Inflammatory macrophage treated with lipopolysaccharide for 4 hours (primary cell): ENCODE measurements around the gene DVL1.
"Not testable (repeated sequence)": the region's sequence is repeated elsewhere in the genome, so short reads cannot be mapped to it uniquely, and the experiment has no call there.

Experiments used
- DNase-seq: peaks from one replicate; pipeline ENCODE4 v3.0.0-alpha.2; 2020

Gene DVL1

DNA sequence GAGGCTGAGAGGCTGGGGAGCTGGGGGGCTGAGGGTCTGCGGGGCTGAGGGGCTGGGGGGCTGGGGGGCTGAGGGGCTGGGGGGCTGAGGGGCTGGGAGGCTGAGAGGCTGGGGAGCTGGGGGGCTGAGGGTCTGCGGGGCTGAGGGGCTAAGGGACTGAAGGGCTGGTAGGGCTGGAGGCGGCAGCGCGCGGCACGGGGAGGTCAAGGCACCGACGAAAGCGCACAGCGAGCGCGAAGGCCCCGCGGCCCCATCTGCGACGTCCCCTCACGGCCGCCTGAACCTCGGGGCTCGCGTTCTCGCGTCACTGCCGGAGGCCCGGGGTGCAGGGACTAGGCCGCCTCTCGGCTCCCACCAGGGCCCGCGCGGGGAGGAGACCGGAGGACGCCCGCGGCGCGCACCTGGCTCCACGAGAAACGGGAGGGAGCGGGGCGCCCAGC lies 25.1 kb downstream of the DVL1 start:
- no peak for DNase-seq

DNA sequence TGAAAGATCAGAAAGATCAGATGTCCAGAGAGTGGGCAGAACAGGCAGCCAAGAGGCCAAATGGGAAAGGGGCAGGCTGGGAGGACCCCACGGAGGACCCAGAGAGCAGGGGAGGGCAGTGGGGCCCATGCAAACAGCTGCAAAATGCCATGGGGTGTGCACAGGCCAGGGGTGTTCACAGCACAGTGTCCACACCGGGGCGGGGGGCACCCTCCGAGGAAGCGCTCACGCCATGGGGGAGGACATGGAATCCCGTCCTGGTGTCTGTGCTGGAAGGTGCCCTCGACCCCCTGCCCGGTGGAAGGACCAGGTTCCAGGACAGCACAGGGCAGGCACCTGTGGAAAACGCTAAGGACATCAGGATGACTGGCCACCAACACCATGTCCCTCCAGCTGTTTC lies 26.3 kb downstream of the DVL1 start:
- no peak for DNase-seq

DNA sequence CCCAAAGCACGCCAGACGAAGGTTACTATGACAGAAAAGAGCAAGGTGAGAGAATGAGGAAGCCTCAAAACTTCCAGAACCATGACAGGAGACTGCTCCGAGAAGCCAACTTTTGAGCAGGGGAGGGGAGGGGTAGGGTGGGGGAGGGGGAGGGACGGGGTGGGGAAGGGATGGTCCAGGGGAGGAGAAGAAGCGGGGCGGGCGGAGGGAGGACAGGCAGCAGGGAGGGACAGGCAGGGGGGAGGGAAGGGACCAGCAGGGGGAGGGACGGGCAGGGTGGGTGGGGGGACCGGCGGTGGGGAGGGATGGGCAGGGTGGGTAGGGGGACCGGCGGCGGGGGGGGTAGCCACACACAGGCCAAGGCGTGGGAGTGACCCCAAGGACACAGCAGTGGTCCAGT lies 26.8 kb downstream of the DVL1 start:
- no peak for DNase-seq

DNA sequence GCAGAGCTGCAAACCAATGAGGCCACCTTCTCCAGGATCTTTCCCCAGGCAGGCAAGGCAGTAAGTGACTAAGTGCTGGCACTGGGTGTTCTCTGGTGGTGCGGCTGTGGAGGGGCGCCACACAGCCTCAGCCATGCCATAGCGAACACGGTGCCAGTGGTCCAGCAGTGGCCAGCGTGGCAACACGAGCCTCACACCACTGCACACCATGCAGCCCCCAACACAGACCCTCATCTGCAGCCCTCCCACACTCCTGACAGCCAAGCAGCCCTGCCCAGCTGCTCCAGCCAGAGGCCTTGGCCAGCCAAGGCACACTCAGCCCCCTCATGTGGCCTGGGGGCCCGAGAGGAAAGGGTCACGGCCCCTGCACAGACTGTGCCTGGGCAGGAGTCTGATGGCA lies 27.7 kb downstream of the DVL1 start:
- DNase-seq: no peak

DNA sequence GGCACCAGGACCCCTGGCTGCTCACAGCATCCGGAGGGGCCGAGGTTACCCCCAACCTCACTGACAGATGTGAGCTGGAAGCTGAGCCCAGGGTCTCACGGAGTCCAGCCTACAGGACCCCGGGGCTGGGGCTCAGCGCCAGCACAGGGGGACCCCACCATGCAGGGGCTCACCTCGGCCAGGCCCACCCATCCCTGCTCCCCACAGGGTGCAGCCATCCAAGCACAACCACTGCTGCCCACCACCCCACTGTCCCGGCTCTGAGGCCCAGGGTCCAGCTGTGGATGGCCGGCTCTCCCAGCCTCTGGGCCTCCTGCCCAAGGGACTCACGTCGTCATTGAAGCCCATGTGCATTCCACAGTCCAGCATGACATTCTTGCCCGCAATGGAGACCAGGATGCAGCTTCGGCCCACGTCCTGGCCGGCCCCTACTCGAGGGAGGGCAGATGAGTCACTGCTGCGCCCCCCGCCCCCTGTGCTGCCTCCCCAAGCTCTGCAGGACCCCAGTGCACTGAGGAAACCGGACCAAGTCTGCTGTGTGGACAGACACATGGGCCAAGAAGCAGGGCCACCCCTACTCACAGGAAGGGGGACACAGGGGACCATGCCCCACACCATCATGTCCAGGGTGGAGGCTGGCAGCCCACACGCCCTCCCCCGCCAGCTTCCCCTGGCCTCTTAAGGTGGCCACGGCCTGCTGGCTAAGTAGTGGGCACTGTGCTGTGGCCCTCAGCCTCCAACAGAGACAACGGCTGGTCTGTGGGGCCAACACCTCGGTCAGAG lies 28.4 kb downstream of the DVL1 start:
- no peak for DNase-seq

DNA sequence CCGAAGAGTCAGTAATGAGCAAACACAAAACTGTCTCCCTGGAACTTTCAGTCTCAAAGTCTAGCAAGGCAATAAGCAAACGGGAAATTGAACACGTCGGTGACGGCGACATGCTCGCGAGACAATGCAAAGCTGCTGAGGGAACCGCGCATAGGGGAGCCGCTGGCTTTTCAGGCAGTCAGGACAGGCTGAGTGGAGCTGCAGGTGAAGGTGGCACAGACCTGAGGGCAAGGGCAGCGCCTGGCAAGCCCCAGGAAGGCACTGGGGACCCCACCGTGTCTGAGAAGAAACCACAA lies 29.6 kb downstream of the DVL1 start:
- DNase-seq: no peak

DNA sequence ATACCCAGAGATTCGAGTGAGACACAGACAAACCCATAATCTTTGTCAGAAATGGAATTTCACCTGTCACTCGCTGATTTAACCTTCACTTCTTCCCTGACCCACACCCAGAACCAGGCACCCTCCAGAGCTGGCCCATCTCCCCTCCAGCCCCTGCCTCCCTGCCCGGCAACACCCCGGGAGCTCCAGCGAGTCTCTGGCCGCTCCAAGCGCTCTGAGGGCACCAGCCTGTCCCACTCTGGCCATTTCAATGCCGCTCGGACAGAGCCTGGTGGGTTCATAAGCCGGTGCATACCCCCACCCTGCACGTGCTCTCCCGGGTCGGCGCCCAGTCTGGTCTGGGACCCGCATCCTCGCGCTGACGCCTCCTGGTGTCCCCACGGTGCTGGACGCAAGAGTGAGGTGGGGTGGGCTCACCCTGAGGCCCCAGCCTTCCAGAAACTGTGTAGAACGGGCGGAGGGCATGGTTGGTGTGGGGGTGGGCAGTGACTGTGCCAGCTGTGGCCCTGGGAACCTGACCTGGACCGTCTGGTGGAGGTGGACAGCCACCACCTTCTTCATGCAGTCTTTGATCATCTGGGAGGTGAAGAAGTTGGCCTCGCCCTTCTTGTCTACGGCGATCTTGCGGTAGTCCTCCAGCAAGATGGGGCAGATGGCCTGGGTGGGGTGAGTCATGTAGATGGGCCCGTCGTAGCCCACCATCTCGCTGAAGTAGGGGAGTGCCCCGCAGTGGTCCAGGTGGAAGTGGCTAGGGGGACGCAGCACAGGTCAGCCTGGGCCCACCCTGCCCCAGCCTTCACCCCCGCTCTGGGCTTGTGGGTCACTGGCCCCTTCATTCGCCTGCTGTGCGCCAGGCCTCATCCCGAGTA lies 30.2 kb downstream of the DVL1 start:
- no peak for DNase-seq

DNA sequence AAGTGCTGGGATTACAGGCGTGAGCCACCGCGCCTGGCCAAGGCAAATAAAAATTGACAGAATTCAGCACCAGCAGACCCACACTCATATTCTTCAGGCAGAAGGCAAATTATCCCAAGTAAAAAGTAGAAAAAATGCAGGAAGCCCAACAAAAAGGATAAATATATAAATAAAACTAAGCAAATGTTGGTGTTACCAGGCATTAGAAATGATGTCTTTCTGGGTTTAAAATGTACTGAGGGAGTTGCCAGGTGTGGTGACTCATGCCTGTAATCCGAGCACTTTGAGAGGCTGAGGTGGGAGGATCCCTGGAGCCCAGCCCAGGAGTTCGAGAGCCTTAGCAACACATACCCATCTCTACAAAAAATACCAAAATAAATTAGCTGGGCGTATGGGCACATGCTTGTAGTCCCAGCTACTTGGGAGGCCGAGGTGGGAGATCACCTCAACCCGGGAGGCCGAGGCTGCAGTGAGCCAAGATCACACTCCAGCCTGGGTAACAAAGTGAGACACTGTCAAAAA lies 31.0 kb downstream of the DVL1 start:
- no peak for DNase-seq

DNA sequence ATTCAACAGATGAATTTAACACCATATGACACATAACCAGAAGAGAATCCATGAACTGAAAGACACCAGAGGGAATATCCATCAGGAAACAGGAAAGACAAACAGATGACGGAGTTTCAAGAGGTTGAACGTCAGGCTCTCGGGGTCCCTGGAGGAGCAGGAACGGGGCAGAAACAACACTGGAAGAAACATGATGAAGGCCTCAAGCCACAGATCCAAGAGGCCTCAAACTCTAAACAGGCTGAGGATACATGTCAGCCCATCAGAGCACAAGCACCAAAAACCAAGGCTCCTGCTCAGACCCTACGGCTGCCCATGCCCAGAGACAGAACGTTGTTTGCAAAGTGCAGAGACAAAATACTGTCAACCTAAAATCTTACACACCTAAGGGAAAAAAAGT lies 31.8 kb downstream of the DVL1 start:
- DNase-seq: no peak

DNA sequence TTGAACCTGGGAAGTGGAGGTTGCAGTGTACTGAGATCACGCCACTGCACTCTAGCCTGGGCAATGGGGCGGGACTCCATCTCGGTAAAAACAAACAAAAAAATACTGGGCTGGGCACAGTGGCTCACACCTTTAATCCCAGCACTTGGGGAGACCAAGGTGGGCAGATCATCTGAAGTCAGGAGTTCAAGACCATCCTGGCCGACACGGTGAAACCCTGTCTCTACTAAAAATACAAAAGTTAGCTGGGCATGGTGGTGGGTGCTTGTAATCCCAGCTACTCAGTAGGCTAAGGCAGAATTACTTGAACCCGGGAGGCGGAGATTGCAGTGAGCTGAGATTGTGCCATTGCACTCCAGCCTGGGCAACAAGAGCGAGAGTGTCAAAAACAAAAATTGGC lies 33.0 kb downstream of the DVL1 start:
- not testable (repeated sequence) for DNase-seq

DNA sequence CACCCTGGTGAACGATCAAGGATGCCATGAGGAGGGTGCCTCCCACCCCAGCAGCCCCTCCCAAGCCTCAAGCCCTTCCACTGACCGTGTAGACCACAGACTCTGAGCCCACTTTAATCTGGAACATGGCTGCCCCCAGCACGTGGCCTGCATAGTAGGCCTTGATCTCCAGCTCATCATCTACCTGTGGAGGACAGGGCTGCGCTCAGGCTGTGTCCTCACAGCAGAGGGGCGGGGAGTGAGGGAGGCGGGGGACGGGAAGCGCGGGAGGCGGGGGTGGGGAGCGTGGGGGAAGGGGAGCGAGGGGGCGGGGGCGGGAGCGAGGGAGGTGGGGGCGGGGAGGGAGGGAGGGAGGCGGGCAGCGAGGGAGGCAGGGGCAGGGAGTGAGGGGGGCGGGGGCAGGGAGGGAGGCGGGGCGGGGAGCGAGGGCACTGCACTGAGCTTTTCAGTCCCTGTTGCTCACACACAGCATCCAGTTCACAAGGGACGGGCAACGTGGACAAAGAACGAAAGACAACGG lies 33.7 kb downstream of the DVL1 start:
- no peak for DNase-seq

DNA sequence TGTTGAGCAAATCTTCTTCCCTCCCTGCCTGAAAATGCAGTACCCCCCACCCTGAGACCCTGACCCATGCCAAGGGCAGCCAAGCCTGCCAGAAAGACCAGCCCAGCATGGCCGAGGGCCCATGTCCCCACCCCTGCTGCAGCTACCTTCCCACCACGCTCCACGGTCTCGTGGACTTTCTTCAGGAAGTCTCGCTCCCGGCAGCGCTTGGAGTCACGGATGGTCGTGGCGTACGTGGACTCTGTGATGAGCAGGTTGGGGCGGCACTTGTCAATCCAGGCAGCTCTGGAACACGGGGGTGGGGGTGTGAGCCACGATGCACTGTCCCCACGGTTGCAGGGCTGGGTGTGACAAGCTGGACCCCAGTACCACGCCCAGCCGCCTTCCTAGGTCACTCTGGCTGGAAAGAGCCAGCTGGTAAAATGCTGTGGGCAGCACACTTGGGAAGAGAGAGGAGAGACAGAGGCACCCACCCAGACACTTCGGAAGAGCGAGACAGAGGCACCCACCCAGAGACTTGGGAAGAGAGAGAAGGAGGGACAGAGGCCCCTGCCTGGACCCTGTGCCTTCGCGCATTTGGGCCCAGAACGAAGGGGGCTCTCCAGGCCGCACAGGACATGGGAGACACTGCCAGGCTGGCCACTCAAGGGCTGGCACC lies 34.4 kb downstream of the DVL1 start:
- no peak for DNase-seq

DNA sequence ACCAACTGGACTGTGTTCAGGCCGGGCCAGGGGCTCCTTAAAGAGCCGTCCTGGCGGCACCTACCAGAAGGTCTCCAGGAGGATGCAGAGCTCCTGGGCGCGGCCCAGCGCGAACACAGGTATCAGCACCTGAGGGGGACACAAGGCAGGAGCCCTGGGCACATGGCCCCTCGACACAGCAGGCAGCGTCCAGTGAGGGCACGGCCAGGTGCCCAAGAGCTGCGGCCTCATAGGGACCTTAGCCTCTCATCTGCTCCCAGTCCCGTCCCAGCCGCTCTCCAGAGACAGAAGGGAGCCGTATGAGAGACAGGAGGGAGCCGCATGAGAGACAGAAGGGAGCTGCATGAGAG lies 35.0 kb downstream of the DVL1 start:
- DNase-seq: no peak

DNA sequence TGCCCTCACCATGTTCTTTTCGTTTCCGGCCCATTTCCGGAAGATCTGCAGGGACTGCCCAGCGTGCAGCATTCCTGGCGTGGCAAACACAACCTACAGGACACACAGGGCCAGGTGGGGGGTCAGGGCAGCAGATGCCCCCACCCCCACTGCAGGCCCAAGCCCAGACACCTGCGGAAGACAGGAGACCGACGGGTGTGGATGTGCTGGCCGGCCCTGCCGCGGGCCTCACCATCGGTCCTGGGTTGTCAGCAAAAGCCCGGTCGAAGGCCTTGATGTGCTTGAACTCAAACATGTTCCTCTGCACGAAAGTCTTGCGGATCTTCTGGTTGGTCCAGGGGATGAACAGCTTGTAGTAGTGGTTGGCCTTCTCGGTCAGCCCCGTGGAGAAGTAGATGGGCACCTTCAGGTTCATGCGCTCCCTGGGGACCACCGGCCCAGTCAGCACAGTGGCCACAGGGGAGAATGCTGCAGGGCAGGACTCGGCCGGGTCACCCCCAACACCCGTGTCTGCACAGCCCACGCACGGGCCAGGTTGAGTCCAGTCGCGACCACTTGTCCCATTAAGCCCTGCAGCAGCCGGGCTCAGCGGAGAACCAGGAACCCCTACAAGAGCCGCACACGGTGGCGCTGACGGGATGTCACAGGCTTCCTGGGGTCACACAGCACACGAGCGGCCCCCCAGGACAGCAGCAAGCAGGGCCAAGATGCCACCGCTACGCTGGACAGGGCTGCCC lies 35.5 kb downstream of the DVL1 start:
- no peak for DNase-seq

DNA sequence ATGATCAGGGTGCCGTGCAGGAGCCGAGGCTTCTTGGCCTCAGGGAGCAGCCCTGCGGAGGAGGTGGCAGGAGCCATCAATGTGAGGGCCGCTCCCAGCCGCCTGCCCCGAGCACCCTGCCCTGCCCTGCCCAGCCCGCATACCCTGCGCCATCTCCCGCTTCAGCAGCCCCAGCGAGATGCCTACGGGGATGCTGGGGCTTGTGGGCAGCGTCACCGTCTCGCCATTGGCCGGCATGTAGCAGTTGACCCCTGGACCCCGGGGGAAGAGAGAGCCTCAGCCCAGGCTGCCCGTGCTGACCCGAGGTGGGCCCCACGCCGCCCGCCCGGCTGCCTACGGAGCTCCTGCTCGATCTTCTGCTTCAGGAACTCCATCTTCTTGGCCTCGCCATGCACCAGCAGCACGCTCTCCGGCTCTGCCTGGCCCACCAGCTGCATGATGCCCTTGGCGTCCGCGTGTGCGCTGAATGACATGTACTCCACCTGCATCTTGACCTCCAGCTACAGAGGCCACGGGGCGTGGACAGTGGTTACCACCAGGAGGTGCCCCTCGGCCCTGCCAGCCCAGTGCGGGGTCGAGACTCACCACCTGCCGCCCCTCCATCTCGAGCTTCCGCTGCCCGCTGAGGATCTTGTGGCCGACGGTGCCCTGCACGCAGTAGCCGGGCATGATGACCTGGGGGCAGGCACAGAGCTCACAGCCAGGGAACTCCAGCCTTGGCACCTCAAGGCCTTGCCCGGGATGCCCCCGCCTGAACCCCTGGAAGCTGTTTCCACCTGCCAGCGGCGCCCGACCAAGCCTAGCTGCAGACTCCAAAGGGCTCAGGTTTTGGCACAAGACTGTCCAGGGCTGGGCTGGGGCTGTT lies 36.5 kb downstream of the DVL1 start:
- DNase-seq: no peak

DNA sequence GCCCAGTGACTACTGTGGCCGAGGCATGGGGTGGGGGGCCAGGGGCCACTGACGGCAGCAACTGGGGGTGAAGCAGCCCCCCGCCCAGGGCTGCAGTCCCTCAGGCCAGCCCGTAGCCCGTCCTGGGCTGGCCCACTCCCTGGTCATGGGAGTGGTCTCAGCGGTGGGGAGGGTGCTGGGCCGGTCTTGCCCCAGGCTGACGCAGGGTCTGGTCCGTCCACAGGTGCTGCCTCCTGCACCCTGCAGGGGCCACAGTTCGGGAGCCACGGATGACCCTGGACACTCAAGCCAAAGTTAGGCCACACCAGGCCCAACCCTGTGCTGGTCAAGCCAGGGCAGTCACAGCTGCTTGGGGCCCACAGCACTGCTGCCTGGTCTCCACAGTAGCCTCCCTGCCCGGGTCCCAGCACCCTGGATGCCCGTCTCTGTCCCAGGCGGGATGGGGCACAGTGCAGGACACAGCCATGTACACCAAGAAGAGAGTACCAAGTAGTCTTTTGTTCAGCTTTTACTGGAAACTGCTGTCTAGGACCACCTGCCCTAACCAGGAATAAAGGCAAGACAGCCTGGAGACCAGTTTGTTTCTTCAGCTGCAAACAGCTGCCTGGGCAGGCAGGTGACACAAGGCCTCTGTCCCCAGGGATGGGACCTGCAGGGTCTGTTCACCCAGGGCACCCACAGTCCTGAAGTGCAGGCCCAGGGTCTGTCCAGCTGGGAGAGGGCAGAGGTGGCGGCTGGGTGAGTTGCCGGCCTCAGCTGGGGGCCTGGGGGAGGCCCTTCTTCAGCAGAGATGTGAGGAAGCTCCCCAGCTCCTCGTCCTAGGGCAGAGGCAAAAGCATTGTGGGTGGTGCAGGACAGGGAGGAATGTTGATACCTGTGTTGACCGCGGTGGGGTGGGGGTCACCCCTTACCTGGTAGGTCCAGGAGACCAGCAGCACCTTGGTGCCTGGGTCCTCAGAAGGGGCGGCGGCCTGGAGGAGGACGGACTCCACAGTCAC lies 37.8 kb downstream of the DVL1 start:
- DNase-seq: no peak

DNA sequence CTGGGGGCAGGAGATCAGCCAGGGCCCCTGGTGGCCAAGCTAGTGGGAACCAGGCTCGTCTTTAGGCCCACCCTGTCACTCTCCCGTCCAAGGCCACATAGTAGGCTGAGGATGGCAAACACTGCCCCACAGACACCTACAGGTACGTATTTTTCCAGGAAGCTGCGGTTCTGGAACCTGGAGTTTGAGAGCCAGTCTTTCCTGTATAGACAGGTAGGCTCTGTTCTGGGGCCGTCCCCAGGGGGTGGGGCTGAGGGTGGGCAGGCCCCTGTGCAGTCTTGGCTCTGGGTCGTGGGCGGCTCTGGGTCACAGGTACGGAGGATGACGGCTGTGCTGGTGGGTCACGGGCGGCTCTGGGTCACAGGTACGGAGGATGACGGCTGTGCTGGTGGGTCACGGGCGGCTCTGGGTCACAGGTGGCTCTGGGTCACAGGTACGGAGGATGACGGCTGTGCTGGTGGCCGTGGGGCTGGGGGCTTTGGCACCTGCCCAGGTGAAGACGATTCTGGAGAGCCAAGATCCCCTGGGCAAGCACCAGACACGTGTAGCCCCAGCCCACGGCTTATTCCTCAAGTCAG lies 38.7 kb downstream of the DVL1 start:
- DNase-seq: no peak

DNA sequence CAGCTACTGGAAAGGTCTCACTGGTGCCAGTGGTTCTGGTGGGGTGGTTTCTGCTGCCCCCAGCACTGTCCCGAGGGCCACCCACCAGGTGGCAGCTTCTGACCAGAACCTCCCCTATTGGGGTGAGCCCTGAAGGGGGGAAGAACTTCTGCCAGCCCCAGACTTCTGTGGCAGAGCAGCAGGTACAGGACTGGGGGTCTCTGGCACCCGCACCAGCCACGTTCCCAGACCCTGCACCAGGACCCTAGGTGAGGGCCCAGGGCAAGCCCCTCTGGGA lies 39.2 kb downstream of the DVL1 start:
- DNase-seq: no peak

DNA sequence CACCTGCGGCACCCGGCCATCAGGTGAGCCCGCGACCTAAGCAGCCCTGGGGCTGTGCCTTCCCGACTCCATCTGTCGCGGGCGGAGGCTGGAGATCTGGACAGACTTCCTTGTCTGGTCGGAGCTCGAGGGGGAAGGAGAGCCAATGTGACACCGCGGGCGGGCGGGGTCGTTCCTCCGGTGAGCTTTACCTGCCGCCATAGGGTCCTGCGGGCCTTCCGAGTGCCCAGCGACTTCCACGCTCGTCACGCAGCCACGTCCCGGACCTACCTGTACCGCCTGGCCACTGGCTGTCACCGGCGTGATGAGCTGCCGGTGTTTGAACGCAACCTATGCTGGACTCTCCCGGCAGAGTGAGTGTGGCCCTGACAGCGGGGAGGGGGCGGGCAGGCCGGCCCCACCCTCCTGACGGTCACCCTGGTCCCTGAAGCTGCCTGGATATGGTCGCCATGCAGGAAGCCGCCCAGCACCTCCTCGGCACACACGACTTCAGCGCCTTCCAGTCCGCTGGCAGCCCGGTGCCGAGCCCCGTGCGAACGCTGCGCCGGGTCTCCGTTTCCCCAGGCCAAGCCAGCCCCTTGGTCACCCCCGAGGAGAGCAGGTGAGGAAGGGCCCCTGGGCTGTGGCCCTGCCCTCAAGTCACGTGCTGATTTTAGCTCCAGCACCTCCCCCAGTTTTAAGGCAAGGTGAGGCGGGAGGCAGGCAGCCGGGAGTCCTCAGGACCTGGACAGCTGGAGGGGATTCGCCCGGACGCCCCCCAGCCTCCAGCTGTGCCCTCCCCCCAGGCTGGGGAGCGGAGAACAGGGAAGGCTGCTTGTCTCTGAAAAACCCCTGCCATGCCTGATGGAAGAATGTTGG lies 39.7 kb downstream of the DVL1 start:
- no peak for DNase-seq
